ENCODE results near the gene ABCG8.

Gene ABCG8

GRCh38 chr2:43880471-43880870 is 41.7 kb downstream of the ABCG8 start:
- no peak overlapping the region for H3K4me3 ChIP-seq (ENCODE audit: low read depth, low read length)
- no peak for TF ChIP-seq CTCF (IDR thresholded peaks at IDR 0.05; ENCODE audit: low read depth, low read length, missing control alignments)
- no peak for DNase-seq (ENCODE audit: low read depth)

- TF ChIP-seq CTCF (IDR thresholded peaks at IDR 0.05; ENCODE audit: low read depth, low read length, missing control alignments), result no peak
- H3K4me3 ChIP-seq (ENCODE audit: low read depth, low read length), result no peak overlapping the region
- no peak for DNase-seq (ENCODE audit: low read depth)
These were observed 42.2 kb downstream of the ABCG8 start for GRCh38 chr2:43880952-43881351.

- no peak overlapping the region for H3K4me3 ChIP-seq (ENCODE audit: low read depth, low read length)
- DNase-seq (ENCODE audit: low read depth), result no peak
- TF ChIP-seq CTCF (IDR thresholded peaks at IDR 0.05; ENCODE audit: low read depth, low read length, missing control alignments), result no peak
These were observed 43.5 kb downstream of the ABCG8 start for GRCh38 chr2:43882312-43882711.

- no peak for TF ChIP-seq CTCF (IDR thresholded peaks at IDR 0.05; ENCODE audit: low read depth, low read length, missing control alignments)
- no peak for DNase-seq (ENCODE audit: low read depth)
- no peak overlapping the region for H3K4me3 ChIP-seq (ENCODE audit: low read depth, low read length)
These were observed 45.9 kb downstream of the ABCG8 start for GRCh38 chr2:43884689-43885088.

GRCh38 chr2:43885132-43885632 is 46.4 kb downstream of the ABCG8 start:
- H3K4me3 ChIP-seq (ENCODE audit: low read depth, low read length), result no peak overlapping the region
- no peak for DNase-seq (ENCODE audit: low read depth)
- no peak for TF ChIP-seq CTCF (IDR thresholded peaks at IDR 0.05; ENCODE audit: low read depth, low read length, missing control alignments)

GRCh38 chr2:43887176-43887575 is 48.4 kb downstream of the ABCG8 start:
- no peak for DNase-seq (ENCODE audit: low read depth)
- H3K4me3 ChIP-seq (ENCODE audit: low read depth, low read length), result no peak overlapping the region
- TF ChIP-seq CTCF (IDR thresholded peaks at IDR 0.05; ENCODE audit: low read depth, low read length, missing control alignments), result no peak

GRCh38 chr2:43889416-43889815 is 50.6 kb downstream of the ABCG8 start:
- no peak for TF ChIP-seq CTCF (IDR thresholded peaks at IDR 0.05; ENCODE audit: low read depth, low read length, missing control alignments)
- H3K4me3 ChIP-seq (ENCODE audit: low read depth, low read length), result no peak overlapping the region
- DNase-seq (ENCODE audit: low read depth), result no peak

All from GM12864 (cell line).